ENCODE results near the gene SRGAP3.

SRGAP3 gene

GRCh38 chr3:9229325-9229724 is 20.1 kb downstream of the SRGAP3 start:
- in situ Hi-C loops (cut with MboI; ENCODE audit: low sequenced_read_pairs), result no loop called here

DNA sequence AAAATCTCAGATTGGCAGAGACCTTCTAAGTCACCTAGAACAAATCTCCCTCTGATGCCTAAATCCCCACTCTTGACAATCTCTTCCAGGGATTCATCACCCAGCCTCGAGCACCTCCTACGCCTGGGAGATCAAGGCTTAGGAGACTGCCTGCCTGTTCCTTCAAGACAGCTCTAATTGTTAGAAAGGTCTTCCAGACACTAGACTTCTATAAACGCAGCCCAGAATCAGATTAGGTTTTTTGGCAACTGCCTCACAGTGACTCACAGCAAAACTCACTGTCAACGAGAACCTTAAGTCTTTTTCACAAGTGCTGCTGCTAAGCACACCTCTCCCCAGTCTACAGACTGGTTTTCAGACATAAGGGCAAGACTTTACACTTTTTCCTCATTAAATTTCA is 23.1 kb downstream of the SRGAP3 start:
- in situ Hi-C loops (cut with MboI; ENCODE audit: low sequenced_read_pairs), result no loop called here

- in situ Hi-C loops (cut with MboI; ENCODE audit: low sequenced_read_pairs), result no loop called here
Measured at GRCh38 chr3:9225268-9225667, 24.2 kb downstream of the SRGAP3 start.

DNA sequence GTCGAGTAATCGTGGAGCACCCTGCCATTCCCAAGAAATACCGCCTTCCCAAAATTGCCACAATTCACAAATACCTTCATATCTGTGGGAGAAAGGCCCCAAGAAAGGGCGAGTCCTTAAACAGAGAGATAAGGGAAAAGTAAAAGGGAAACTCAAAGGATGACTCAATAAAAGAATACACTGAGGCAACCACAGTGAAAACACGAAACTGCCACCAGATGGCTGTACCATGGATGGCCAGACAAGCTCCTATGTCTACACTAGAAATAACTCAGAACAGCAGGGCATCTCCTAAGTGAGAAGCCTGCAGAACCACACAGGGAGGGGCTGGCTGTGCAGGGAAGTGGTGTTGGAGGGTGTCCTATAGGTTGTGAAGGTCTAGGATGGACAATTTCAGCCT is 25.0 kb downstream of the SRGAP3 start:
- in situ Hi-C loops (cut with MboI; ENCODE audit: low sequenced_read_pairs), result no loop called here

- in situ Hi-C loops (cut with MboI; ENCODE audit: low sequenced_read_pairs), result no loop called here
Measured at GRCh38 chr3:9223672-9224071, 25.8 kb downstream of the SRGAP3 start.

- in situ Hi-C loops (cut with MboI; ENCODE audit: low sequenced_read_pairs), result no loop called here
Measured at GRCh38 chr3:9222956-9223639, 26.3 kb downstream of the SRGAP3 start.

DNA sequence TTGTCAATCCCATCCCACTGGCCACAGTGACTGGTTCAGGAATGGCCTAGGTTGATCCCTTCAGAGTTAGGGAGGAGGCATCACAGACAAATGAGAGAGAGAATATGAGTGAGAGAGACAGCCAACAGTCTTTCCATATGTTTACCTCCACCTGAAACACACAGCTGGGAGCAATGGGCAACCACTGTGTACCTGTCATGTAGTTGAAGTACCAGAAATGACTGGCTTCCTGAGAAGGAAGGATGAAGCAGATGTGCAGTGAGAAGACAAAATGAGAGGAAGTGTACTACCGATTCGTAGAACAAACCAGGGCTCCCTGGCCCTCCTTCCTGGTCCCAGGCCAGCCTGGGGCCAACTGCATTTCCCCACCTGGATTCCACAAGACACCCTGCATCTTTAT is 27.4 kb downstream of the SRGAP3 start:
- in situ Hi-C loops (cut with MboI; ENCODE audit: low sequenced_read_pairs), result no loop called here

DNA sequence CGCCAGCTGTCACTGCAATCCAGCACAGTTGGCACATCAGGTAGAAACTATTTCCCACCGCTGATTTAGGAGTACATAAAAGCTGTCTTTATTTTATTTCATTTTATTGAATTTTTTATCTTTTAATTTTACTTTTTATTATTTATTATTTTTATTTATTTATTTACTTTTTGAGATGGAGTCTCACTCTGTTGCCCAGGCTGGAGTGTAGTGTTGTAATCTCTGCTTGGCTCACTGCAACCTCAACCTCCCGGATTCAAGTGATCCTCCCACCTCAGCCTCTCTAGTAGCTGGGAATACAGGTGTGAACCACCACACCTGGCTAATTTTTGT is 31.0 kb downstream of the SRGAP3 start:
- in situ Hi-C loops (cut with MboI; ENCODE audit: low sequenced_read_pairs), result no loop called here

DNA sequence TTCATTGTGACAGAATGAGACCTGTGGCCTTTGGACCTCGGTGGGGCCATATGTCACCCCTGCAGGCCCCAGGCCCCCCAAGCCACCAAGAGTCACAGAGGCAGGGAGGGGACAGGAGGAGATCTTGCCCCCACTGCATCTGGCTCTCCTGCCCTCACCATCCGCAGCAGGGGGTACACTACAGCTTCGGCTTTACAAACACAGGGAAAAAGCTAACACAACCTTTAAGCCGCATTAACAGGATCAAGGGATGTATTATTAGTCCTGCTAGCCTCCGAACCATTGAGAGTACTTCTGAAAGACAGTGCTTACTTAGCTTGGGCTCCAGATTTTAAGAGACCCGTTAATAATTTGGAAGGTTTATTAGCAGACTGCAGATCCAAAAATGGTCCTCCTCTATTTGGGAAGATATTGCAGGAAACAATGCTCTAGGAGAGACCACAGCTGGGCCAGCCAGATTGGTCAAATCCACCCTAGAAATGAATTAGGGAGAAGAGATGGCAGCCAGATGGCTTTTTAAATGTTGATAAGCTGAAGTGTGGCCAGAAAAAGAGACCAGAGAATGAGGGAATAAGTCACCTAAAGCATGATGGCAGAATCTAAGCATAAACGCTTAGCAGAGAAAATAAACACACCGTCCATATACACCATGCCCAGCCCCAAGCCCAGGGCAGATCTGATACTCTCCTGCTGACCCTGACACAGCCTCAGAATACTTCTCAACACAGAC is 31.5 kb downstream of the SRGAP3 start:
- in situ Hi-C loops (cut with MboI; ENCODE audit: low sequenced_read_pairs), result no loop called here

DNA sequence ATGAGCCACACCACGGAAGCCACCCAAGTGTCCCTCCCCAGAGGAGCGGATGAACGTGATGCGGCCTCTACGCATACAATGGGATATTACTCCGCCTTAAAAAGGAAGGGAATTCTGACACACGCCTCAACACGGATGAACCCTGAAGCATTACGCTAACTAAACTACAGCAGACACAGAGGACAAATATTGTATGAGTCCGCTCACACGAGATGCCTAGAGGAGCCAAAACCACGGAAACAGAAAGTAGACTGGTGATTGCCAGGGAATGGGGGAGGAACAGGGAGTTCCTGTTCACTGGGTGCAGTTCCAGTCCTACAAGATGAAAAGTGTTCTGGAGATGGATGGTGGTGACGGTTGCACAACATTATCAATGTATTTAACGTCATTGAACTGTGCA is 32.7 kb downstream of the SRGAP3 start:
- in situ Hi-C loops (cut with MboI; ENCODE audit: low sequenced_read_pairs), result no loop called here

DNA sequence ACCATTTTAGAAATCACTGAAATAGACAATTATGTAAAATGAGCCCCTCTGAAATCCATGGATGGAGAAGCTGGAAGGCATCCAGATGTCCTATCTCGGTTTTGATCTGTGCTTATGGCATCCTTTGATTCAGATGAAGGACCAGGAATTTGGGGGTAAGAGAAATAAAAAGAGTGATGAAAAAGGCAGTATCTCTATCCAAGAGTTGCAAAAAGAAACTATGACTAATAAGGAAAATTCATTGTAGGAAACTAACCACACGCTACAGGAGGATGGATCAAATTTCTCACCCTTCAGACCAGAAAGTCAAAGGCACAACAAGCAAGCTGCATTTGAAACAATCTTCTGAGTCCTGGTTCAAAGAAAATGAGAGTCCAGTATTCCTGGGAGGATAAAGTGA is 34.8 kb downstream of the SRGAP3 start:
- in situ Hi-C loops (cut with MboI; ENCODE audit: low sequenced_read_pairs), result no loop called here

GRCh38 chr3:9214185-9214584 is 35.3 kb downstream of the SRGAP3 start:
- in situ Hi-C loops (cut with MboI; ENCODE audit: low sequenced_read_pairs), result no loop called here

DNA sequence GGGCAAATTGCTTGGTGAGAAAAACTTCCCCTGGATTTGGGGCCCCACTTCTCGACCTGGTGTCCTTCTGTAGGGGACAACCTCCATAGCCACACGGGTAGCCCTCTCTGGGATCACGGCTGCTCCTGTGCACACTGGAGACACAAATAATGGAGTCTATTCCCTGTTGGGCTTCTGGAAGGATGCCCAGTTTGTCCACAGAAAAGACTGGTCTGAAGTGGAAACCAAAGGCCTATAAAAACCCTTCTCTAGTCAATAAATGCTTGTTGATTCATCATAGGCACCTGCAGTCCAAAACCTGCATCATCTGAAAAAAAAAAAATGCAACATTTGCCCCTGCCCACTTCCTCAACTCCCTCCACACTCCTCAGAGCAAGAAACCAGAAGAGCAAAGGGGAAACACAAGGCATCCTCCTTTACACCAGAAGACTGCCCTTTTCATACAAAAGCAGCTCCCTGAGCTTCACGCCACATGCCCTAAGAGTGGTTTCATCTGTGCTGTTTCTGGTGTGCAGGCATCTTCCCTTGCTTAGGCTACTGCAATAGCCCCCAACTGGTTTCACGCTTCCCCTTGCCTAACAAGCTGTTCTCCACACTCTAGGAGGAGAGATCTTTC is 36.3 kb downstream of the SRGAP3 start:
- in situ Hi-C loops (cut with MboI; ENCODE audit: low sequenced_read_pairs), result no loop called here

DNA sequence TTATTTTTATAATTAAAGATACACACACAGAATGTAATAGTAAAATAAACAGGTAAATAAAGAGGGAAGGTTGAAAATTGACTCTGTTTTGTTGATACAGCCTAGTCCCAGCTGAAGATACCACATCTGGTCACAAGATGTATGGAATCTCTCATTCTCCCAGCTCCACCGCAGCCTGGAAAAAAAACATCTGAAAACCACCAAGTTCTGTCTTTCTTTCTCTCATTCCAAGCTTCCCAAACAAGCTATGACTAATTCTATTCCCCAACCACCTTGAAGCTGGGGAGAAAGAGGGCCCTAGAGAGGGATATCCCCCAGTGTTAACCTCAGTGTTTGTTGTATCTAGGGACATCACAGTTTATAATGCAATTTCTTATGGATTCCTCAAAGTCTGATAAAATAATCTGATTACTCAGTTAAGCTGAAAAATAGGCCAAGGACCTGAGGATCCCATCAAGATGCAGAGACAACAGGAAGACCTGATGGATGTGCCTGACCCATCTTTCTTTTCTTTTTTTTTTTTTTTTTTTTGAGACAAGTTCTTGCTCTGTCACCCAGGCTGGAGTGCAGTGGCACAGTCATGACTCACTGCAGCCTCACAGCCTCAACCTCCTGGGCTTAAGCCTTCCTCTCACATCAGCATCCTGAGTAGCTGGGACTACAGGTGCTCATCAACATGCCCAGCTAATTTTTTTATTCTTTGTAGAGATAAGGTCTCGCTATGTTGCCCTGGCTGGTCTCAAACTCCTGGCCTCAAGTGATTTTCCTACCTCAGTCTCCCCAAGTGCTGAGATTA is 38.1 kb downstream of the SRGAP3 start:
- in situ Hi-C loops (cut with MboI; ENCODE audit: low sequenced_read_pairs), result no loop called here

DNA sequence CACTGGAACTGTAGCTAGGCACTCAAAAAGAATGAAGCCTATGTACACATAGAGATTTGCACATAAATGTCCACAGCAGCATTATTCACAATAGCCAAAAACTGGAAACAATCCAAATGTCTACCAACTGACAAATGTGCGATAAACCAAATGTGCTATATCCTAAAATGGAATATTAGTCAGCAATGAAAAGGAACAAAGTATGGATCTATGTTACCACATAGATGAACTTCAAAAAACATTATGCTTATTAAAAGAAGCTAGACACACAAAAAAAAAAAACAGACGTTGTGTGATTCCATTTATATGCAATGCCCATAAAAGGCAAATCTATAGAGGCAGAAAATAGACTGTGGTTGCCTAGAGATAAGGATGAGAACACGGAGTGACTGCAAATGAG is 39.7 kb downstream of the SRGAP3 start:
- in situ Hi-C loops (cut with MboI; ENCODE audit: low sequenced_read_pairs), result no loop called here

- in situ Hi-C loops (cut with MboI; ENCODE audit: low sequenced_read_pairs), result no loop called here
Measured at GRCh38 chr3:9208605-9209152, 40.8 kb downstream of the SRGAP3 start.

DNA sequence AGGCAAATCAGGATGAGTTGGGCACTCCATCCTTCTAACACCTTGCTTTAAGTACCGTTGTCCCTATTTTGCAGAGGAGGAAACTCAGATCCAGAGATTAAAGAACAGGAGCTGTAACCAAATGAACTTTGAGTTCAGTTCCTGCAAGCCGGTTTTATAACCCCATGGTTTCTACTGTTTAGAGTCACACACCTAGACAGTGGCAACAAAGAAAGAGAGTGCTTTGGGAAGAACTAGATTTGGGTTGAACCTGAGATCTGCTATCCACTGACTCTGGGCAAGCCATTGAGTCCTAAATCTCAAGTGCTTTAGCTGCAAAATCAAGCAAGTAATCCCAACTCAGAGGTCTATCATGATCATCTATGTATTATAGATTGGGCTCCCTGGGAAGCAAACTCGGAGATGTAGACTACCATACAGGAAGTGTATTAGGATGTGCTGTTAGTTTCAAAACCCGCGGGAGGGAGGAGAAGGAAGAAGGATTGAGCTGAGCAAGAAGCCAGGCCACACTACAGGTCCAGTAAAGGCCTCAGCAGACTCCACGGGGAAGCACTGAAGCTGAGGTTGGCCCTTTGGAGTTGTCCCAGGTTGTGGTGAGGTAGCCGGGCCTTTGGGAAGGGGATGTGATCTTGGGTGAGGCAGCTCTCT is 42.2 kb downstream of the SRGAP3 start:
- in situ Hi-C loops (cut with MboI; ENCODE audit: low sequenced_read_pairs), result no loop called here

DNA sequence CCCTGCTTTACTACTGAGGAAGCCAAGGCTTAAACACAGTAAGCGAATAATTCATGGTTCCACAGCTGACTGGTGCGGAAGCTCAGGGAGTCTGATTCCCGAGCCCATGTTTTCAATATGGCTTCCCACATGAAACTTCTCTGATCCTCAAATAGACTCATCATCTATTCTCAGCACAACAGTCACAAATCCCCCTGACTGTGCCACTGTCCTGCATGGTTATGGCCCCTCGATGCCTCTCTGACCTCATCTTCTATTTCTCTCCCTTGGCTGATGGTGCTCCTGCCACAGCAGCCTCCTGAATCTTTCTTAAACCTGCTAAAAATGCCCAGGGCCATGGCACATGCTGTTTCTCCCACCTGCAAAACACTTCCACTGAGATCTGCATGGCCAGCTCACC is 43.2 kb downstream of the SRGAP3 start:
- in situ Hi-C loops (cut with MboI; ENCODE audit: low sequenced_read_pairs), result no loop called here

GRCh38 chr3:9205345-9206143 is 43.9 kb downstream of the SRGAP3 start:
- in situ Hi-C loops (cut with MboI; ENCODE audit: low sequenced_read_pairs), result no loop called here
